NT2/D1 (cell line): Measurements from ENCODE around the gene CCR5.
"Not testable (repeated sequence)": the region's sequence is repeated elsewhere in the genome, so short reads cannot be mapped to it uniquely, and the experiment has no call there.

Experiments used
- DNase-seq: peaks from one replicate; pipeline ENCODE4 v3.0.0-alpha.2; 2011; ENCODE audit warnings: low read depth, low spot score
- H3K27me3 ChIP-seq: 2 replicates; pipeline ENCODE4 v1.6.0; 2011; ENCODE audit warnings: mild to moderate bottlenecking; ENCODE audit not compliant: insufficient read length, insufficient read depth
- H3K36me3 ChIP-seq: 2 replicates; pipeline ENCODE4 v1.6.1; 2011; ENCODE audit warnings: mild to moderate bottlenecking, low read length, mixed read lengths; ENCODE audit not compliant: insufficient read depth, insufficient read length
- H3K4me1 ChIP-seq: 2 replicates; pipeline ENCODE4 v1.5.1; 2011; ENCODE audit not compliant: insufficient read depth, insufficient read length
- H3K4me3 ChIP-seq: 2 replicates; pipeline ENCODE4 v1.5.1; 2011; ENCODE audit warnings: low read depth; ENCODE audit not compliant: insufficient read length
- H3K9ac ChIP-seq: 2 replicates; pipeline ENCODE4 v1.6.0; 2011; ENCODE audit warnings: low read depth; ENCODE audit not compliant: insufficient read length
- H3K9me3 ChIP-seq: 2 replicates; pipeline ENCODE4 v1.5.1; 2011; ENCODE audit warnings: mild to moderate bottlenecking, low read length; ENCODE audit not compliant: insufficient read depth
- SUZ12 ChIP-seq: IDR thresholded peaks from 2 replicates; pipeline ENCODE4 v1.6.1; 2011; ENCODE audit not compliant: insufficient read length, insufficient read depth; ENCODE audit errors: extremely low read depth
- YY1 ChIP-seq: IDR thresholded peaks from 2 replicates; pipeline ENCODE4 v1.6.1; 2011; ENCODE audit not compliant: insufficient read length, insufficient read depth
- ZNF274 ChIP-seq: IDR thresholded peaks from 2 replicates; pipeline ENCODE4 v1.6.1; 2011; ENCODE audit warnings: mild to moderate bottlenecking, low read depth, low read length

Gene CCR5

GRCh38 chr3:46375814-46376213, 5.1 kb downstream of the CCR5 start:
- Histone ChIP-seq H3K27me3 (no peaks in the 10 kb centered on the region), H3K4me1 (peaks cover 4% of the 10 kb centered on the region), H3K4me3 (no peak overlapping the region), H3K9me3 (no peaks in the 10 kb centered on the region), H3K36me3 (no peaks in the 10 kb centered on the region), H3K9ac (no peak overlapping the region)
- peak; percentile 28 for DNase-seq
- TF ChIP-seq YY1, result no peak
- TF ChIP-seq SUZ12, result no peak
- TF ChIP-seq ZNF274, result no peak

GRCh38 chr3:46378426-46378942, 7.7 kb downstream of the CCR5 start:
- Histone ChIP-seq H3K36me3 (no peaks in the 10 kb centered on the region), H3K9ac (no peak overlapping the region), H3K4me3 (no peak overlapping the region), H3K4me1 (peaks cover 4% of the 10 kb centered on the region), H3K27me3 (no peaks in the 10 kb centered on the region), H3K9me3 (no peaks in the 10 kb centered on the region)
- DNase-seq, result peak; percentile 66
- no peak for TF ChIP-seq YY1
- TF ChIP-seq SUZ12, result no peak
- TF ChIP-seq ZNF274, result no peak

GRCh38 chr3:46380471-46381221, 9.9 kb downstream of the CCR5 start:
- DNase-seq, result no peak
- Histone ChIP-seq H3K36me3 (no peaks in the 10 kb centered on the region), H3K4me3 (no peak overlapping the region), H3K9me3 (no peaks in the 10 kb centered on the region), H3K27me3 (no peaks in the 10 kb centered on the region), H3K9ac (no peak overlapping the region), H3K4me1 (peaks cover 4% of the 10 kb centered on the region)
- TF ChIP-seq SUZ12 (no peak), YY1 (no peak), ZNF274 (no peak)

- Histone ChIP-seq H3K9ac (no peak overlapping the region), H3K9me3 (no peaks in the 10 kb centered on the region)
Measured at GRCh38 chr3:46381625-46382024, 10.9 kb downstream of the CCR5 start.

GRCh38 chr3:46383211-46383950, 12.6 kb downstream of the CCR5 start:
- Histone ChIP-seq H3K9me3 (peaks cover 9% of the 10 kb centered on the region; the same call in 1 of the 2 replicates), H3K4me1 (peaks cover 4% of the 10 kb centered on the region), H3K27me3 (no peaks in the 10 kb centered on the region), H3K9ac (no peak overlapping the region), H3K4me3 (no peak overlapping the region), H3K36me3 (no peaks in the 10 kb centered on the region)
- TF ChIP-seq YY1 (no peak), SUZ12 (no peak), ZNF274 (no peak)
- DNase-seq, result no peak

More at GRCh38 chr3:46381625-46382024, 10.9 kb downstream of the CCR5 start:
- Histone ChIP-seq H3K27me3 (no peaks in the 10 kb centered on the region), H3K4me1 (peaks cover 4% of the 10 kb centered on the region), H3K36me3 (no peaks in the 10 kb centered on the region), H3K4me3 (no peak overlapping the region)
- no peak for DNase-seq
- TF ChIP-seq SUZ12 (no peak), ZNF274 (no peak), YY1 (no peak)

- Histone ChIP-seq H3K4me1 (peaks cover 4% of the 10 kb centered on the region), H3K27me3 (no peaks in the 10 kb centered on the region), H3K9me3 (peaks cover 12% of the 10 kb centered on the region; the same call in 1 of the 2 replicates), H3K36me3 (no peaks in the 10 kb centered on the region), H3K9ac (no peak overlapping the region), H3K4me3 (no peak overlapping the region)
- TF ChIP-seq ZNF274, result no peak
- TF ChIP-seq YY1, result no peak
- no peak for TF ChIP-seq SUZ12
- no peak for DNase-seq
Measured at GRCh38 chr3:46383951-46384330, 13.2 kb downstream of the CCR5 start.

- Histone ChIP-seq H3K27me3 (no peaks in the 10 kb centered on the region), H3K4me1 (no peaks in the 10 kb centered on the region), H3K36me3 (no peaks in the 10 kb centered on the region), H3K9ac (no peak overlapping the region), H3K9me3 (peaks cover 17% of the 10 kb centered on the region; the same call in 1 of the 2 replicates), H3K4me3 (no peak overlapping the region)
- TF ChIP-seq YY1 (no peak), ZNF274 (no peak), SUZ12 (no peak)
- DNase-seq, result no peak
Measured at GRCh38 chr3:46386205-46386604, 15.5 kb downstream of the CCR5 start.

- not testable (repeated sequence) for H3K4me1 ChIP-seq, H3K36me3 ChIP-seq, H3K27me3 ChIP-seq, H3K9ac ChIP-seq, DNase-seq, H3K4me3 ChIP-seq
- H3K9me3 ChIP-seq, result peaks cover 23% of the 10 kb centered on the region; the same call in 1 of the 2 replicates
Measured at GRCh38 chr3:46388847-46389246, 18.1 kb downstream of the CCR5 start.
